HL-60/S4 treated with retinoic acid at 250 ng/mL for 4 days and 3 days (cell line): ENCODE data around the gene PCIF1.
"Not testable (repeated sequence)": the region's sequence is repeated elsewhere in the genome, so short reads cannot be mapped to it uniquely, and the experiment has no call there.

ENCODE experiments used
- in situ Hi-C: fragments of 300-500 bp; cut with MboI; formaldehyde crosslinking; loops from 2 replicates; pipeline ENCODE4 v1.7.0; 2022; ENCODE audit warnings: low sequenced_read_pairs

PCIF1 gene

GRCh38 chr20:45988830-45989229, 54.3 kb downstream of the PCIF1 start:
- in situ Hi-C loops: not testable (repeated sequence)

GRCh38 chr20:45991616-45992015, 57.1 kb downstream of the PCIF1 start:
- in situ Hi-C loops: no loop called here

- in situ Hi-C loops: no loop called here
Measured at GRCh38 chr20:45993197-45993951, 58.9 kb downstream of the PCIF1 start.

- in situ Hi-C loops: no loop called here
Measured at GRCh38 chr20:45994761-45995493, 60.4 kb downstream of the PCIF1 start.

- in situ Hi-C loops: not testable (repeated sequence)
Measured at GRCh38 chr20:45995495-45996097, 61.1 kb downstream of the PCIF1 start.

GRCh38 chr20:45997187-45997586, 62.7 kb downstream of the PCIF1 start:
- in situ Hi-C loops: no loop called here
